GM04503 (cell line): ENCODE measurements around the gene FBLN1.
"Not testable (repeated sequence)": the region's sequence is repeated elsewhere in the genome, so short reads cannot be mapped to it uniquely, and the experiment has no call there.

Source experiments
- DNase-seq: peaks from one replicate; pipeline ENCODE4 v3.0.0-alpha.2; 2012; ENCODE audit warnings: low read depth

Gene FBLN1

GRCh38 chr22:45528046-45528445, 25.4 kb downstream of the FBLN1 start:
- no peak for DNase-seq

GRCh38 chr22:45529105-45529504, 26.4 kb downstream of the FBLN1 start:
- DNase-seq, result no peak

GRCh38 chr22:45529971-45530575, 27.4 kb downstream of the FBLN1 start:
- DNase-seq, result peak; percentile 56

DNA sequence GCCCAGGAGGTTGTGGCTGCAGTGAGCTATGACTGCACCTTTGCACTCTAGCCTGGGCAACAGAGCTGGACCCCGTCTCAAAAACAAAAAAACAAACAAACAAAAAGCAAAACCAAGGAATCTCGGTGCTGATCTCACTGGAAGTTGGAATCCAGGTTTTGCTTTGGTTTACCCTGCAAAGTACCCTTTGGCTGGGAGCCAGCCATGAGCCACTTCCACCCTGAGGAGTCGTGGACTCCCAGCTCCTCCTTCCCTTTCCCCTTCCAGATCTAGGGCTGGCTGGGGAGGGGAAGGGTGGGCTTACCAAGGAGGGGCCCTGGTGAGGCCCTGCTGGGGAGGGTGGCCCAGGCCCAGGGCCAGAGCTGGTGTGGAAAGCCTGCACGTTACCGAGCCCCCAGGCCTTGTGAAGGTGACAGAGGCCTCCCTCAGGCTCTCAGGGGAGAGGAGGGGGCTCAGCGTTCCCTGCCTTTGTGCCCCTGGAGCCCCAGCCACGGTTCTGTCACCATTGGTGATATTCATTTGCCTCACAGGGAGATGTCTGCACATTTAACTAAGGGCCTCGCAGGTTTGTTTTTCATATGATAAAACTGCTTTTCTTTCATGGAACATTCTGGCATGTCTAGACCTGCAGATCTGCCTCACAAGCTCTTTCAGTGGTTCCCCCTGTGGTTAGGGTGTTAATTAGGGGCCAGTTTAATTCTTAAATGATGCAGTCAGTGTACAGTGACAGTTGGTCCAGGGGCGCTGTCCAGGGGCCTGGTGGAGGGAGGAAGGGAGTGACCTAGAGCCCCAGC, 29.0 kb downstream of the FBLN1 start:
- DNase-seq, result no peak

GRCh38 chr22:45532235-45532631, 29.6 kb downstream of the FBLN1 start:
- DNase-seq, result no peak

GRCh38 chr22:45533703-45534102, 31.0 kb downstream of the FBLN1 start:
- DNase-seq, result no peak

- DNase-seq, result no peak
These were observed 31.9 kb downstream of the FBLN1 start for GRCh38 chr22:45534339-45535192.

- no peak for DNase-seq
These were observed 32.6 kb downstream of the FBLN1 start for GRCh38 chr22:45535290-45535689.

DNA sequence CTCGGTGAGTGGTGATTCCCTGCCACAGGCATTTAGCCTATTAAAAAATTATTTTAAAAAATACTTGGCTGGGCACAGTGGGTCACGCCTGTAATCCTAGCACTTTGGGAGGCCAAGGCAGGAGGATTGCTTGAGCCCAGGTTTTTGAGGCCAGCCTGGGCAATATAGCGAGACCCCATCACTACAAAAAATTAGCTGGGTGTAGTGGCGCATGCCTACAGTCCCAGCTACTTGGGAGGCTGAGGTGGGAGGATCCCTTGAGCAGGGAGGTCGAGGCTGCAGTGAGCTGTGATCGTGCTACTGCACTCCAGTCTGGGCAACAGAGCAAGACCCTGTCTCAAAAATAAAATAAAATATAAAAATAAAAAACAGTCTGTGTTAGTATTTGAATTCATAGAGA, 33.2 kb downstream of the FBLN1 start:
- DNase-seq, result not testable (repeated sequence)

GRCh38 chr22:45537734-45538181, 35.1 kb downstream of the FBLN1 start:
- no peak for DNase-seq

- no peak for DNase-seq
These were observed 35.6 kb downstream of the FBLN1 start for GRCh38 chr22:45538281-45538680.

DNA sequence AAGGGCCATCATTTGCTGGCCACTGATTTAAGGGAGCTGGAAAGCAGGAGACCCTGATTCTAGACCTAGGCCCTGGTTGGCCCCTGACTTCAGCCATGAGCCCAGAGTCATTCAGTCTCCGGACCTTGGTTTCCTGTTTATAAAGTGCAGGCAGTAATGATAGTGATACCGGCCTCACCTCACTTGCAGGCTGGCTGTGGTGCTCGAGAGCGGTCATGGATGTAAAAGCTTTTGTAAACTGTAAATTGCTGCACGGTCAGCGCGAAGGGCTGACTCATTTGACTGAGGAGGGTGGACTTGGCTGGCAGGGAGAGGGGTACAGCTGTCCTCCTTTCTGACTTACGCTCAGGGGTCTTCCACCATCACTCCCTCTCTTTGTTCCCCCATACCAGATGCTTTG, 37.4 kb downstream of the FBLN1 start:
- no peak for DNase-seq

- no peak for DNase-seq
These were observed 38.8 kb downstream of the FBLN1 start for GRCh38 chr22:45541382-45541979.

DNA sequence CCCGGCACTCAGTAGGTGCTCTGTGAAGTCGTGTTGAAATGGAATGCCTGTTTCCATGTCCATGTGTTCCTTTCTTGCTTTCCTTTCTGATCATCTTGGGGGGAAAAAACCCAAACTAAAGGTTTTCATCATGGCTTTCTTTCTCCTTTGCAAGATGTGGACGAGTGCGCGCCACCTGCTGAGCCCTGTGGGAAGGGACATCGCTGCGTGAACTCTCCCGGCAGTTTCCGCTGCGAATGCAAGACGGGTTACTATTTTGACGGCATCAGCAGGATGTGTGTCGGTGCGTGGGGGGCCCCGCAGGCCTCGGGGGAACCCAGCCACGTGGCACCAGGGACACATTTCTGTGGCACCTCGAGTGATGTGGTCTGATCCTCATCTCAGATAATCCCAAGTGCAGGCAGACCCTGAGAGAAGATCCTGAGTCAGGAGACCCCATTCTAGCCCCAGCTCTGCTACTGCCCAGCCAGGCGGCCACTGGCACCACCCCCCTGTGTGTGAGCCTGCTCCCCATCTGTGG, 39.4 kb downstream of the FBLN1 start:
- DNase-seq, result no peak

DNA sequence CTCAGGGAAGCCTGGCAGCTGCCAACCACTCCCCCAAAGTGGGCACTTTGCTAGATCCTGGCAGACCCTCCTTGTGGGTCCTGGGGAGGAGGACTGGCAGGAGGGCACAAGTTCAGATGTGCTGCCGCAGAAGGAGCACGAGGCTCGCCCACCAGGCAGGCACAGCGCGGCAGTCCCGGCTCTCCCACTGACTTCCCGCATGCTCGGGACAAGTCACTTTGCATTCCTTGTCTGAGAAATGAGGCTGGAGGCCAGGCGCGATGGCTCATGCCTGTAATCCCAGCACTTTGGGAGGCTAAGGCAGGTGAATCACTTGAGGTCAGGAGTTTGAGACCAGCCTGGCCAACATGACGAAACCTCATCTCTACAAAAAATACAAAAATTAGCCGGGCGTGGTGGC, 40.1 kb downstream of the FBLN1 start:
- DNase-seq, result not testable (repeated sequence)

DNA sequence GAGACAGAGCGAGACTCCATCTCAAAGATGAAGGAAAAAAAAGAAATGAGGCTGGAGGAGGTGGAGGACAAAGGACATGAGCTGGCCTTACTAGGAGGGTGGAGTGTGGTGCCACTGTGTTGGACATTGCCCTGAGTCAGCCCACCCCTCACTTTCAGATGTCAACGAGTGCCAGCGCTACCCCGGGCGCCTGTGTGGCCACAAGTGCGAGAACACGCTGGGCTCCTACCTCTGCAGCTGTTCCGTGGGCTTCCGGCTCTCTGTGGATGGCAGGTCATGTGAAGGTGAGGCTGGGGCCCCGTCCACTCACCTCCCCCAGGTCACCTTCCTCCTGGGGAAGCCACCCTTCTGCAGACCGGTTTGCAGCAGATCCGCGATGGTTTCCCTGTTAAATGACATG, 40.6 kb downstream of the FBLN1 start:
- DNase-seq, result no peak

DNA sequence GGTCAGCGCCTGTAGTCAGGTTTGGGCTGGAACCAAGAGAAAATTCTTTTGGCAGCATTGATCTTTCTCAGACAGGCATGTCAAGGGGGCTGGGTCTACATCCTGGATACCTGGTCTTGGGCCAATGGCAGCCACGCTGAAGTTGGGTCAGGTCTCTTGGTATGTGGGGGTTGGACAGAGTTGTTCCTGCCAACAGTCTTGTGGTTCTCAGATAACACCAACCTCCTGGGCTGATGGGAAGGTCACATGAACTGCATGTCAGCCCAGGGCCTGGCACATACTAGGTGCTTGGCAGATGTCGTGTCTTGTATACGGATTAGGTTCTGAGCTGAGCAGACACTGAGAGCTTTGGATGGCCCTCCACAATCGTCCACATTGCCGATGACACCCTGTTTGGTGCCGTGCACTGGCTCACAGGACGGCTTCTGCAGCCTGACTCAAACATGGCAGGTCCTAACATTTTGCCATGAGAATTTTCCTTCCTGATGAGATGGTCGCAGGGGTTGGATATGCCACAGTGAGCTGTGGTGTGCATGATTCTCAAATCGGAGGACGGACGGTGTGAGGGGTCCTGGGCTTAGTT, 42.0 kb downstream of the FBLN1 start:
- no peak for DNase-seq

- no peak for DNase-seq
These were observed 43.8 kb downstream of the FBLN1 start for GRCh38 chr22:45546333-45547015.

- no peak for DNase-seq
These were observed 44.3 kb downstream of the FBLN1 start for GRCh38 chr22:45547016-45547345.

- no peak for DNase-seq
These were observed 45.0 kb downstream of the FBLN1 start for GRCh38 chr22:45547731-45548130.

DNA sequence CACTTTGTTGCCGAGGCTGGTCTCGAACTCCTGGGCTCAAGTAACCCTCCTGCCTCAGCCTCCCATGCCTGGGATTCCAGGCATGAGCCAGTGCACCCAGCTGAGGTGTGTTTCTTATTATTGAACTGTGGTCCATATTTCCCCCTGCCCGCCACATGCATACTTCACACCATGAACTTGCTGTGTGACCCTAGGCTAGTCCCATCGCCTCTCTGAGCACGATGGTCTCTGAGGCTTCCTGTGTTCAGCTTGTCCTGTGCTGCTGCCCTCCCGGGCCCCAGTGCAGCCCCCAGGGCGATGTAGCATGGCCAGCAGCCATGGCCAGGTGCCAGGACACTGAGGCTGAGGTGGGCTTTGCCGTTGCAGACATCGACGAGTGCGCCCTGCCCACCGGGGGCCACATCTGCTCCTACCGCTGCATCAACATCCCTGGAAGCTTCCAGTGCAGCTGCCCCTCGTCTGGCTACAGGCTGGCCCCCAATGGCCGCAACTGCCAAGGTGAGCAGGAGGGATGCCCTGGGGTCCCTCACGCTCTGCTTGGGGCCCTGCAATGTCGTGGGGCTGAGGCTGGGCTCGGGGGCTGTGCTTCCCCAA, 45.7 kb downstream of the FBLN1 start:
- no peak for DNase-seq
